ENCODE data around the gene CHN2. TPM values are rescaled to one million over a fixed set of nuclear protein-coding genes. Genes with fewer than 3 reads are reported as not detected.

Gene CHN2
- total RNA-seq, 1 experiment from 2014 or later: 61.2 TPM

GRCh38 chr7:29255199-29255878 is 60.8 kb downstream of the CHN2 start:
- CTCF ChIA-PET: no interaction called here
- H3K27me3 ChIP-seq (replicated peaks; ENCODE audit: insufficient read depth, low read depth, low read length, poor library complexity): no peaks in the 10 kb centered on the region
- DNase-seq (ENCODE audit: low spot score): no peak
- H3K9me3 ChIP-seq (ENCODE audit: low read depth, low read length, poor library complexity, severe bottlenecking): no peaks in the 10 kb centered on the region
- no peak overlapping the region for H3K4me3 ChIP-seq (ENCODE audit: low read depth, low read length, poor library complexity, severe bottlenecking)
- intact Hi-C loops (cut with micrococcal nuclease; ENCODE audit: unreplicated experiment): no loop called here
- H3K27ac ChIP-seq (ENCODE audit: low read depth, low read length, poor library complexity, severe bottlenecking): no peak overlapping the region
- BruUV-seq (replicated peaks): no TSS peak
- TF ChIP-seq CTCF (conservative IDR thresholded peaks at IDR 0.05; ENCODE audit: low read depth, low read length): no peak
- TF ChIP-seq EZH2 (IDR thresholded peaks at IDR 0.05; ENCODE audit: borderline replicate concordance, low read depth, low read length, poor library complexity, severe bottlenecking): no peak
- H3K36me3 ChIP-seq (ENCODE audit: insufficient read depth, low read length, poor library complexity, severe bottlenecking): no peaks in the 10 kb centered on the region
- peaks cover 17% of the 10 kb centered on the region for H3K4me1 ChIP-seq (ENCODE audit: insufficient read depth, low read length, poor library complexity, severe bottlenecking)
- POLR2A ChIA-PET (ENCODE audit: low non-redundant PET): no interaction called here

DNA sequence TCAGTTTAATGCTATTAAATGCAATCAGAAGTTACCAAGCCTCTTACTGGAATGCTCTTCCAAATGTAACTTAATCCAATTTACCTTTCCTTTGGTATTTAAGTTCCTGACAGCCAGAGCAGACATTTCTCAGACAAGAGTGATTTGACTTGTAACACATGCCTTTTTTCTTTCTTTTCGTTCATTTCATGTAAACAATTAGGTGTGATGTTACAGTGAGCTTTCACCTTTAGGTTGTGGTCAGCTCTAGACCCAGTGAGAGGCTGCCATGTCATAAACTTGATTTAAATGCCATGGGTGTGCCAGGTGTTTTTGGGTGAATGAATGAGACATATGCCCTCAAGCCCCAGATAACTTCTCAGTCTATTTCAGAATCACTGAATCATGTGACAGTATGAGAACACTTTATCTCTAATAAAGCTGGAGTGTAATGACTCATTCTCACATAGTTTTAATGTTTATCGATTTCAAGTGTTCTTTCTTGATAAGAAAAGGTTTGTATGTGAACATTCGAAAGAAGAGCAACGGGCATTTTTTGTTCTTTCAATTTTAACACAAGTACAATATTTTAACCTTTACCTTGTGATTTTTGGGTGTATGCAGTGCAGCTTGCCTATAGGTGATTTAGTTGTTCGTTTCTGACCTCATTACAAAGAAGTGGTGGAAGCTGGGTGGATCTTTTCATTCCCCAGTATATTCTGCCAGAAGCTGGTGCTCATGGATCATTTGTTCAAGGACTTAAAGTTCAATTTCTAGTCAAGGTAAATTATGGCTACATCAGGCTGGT is 61.5 kb downstream of the CHN2 start:
- H3K4me1 ChIP-seq (ENCODE audit: insufficient read depth, low read length, poor library complexity, severe bottlenecking): peaks cover 17% of the 10 kb centered on the region
- no peak for TF ChIP-seq EZH2 (IDR thresholded peaks at IDR 0.05; ENCODE audit: borderline replicate concordance, low read depth, low read length, poor library complexity, severe bottlenecking)
- TF ChIP-seq CTCF (conservative IDR thresholded peaks at IDR 0.05; ENCODE audit: low read depth, low read length): no peak
- ChIA-PET POLR2A (ENCODE audit: low non-redundant PET) (no interaction called here), CTCF (no interaction called here)
- H3K4me3 ChIP-seq (ENCODE audit: low read depth, low read length, poor library complexity, severe bottlenecking): no peak overlapping the region
- H3K27ac ChIP-seq (ENCODE audit: low read depth, low read length, poor library complexity, severe bottlenecking): no peak overlapping the region
- BruUV-seq (replicated peaks): no TSS peak
- no peaks in the 10 kb centered on the region for H3K9me3 ChIP-seq (ENCODE audit: low read depth, low read length, poor library complexity, severe bottlenecking)
- no peaks in the 10 kb centered on the region for H3K27me3 ChIP-seq (replicated peaks; ENCODE audit: insufficient read depth, low read depth, low read length, poor library complexity)
- no peak for DNase-seq (ENCODE audit: low spot score)
- intact Hi-C loops (cut with micrococcal nuclease; ENCODE audit: unreplicated experiment): no loop called here
- H3K36me3 ChIP-seq (ENCODE audit: insufficient read depth, low read length, poor library complexity, severe bottlenecking): no peaks in the 10 kb centered on the region

DNA sequence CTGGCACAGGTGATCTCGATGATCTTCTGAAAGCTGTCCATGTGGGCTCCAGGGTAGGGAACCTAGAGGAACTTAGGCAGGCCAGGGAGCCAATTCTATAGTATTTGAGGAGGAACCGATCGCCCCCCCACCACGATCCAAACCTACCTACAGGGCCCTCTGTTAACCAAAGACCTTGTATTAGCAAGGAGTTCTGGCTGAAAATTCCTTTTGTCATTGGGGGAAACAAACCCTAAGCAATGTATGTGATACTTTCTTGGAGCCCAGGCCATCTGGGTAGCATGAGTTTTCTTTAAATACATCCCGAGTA is 62.1 kb downstream of the CHN2 start:
- POLR2A ChIA-PET (ENCODE audit: low non-redundant PET): no interaction called here

More for the DNA sequence above, 62.1 kb downstream of the CHN2 start:
- no peak for TF ChIP-seq CTCF (conservative IDR thresholded peaks at IDR 0.05; ENCODE audit: low read depth, low read length)
- no peak for TF ChIP-seq EZH2 (IDR thresholded peaks at IDR 0.05; ENCODE audit: borderline replicate concordance, low read depth, low read length, poor library complexity, severe bottlenecking)
- Histone ChIP-seq H3K27me3 (replicated peaks; ENCODE audit: insufficient read depth, low read depth, low read length, poor library complexity) (no peaks in the 10 kb centered on the region), H3K4me3 (ENCODE audit: low read depth, low read length, poor library complexity, severe bottlenecking) (no peak overlapping the region), H3K9me3 (ENCODE audit: low read depth, low read length, poor library complexity, severe bottlenecking) (no peaks in the 10 kb centered on the region), H3K4me1 (ENCODE audit: insufficient read depth, low read length, poor library complexity, severe bottlenecking) (peaks cover 17% of the 10 kb centered on the region), H3K36me3 (ENCODE audit: insufficient read depth, low read length, poor library complexity, severe bottlenecking) (no peaks in the 10 kb centered on the region), H3K27ac (ENCODE audit: low read depth, low read length, poor library complexity, severe bottlenecking) (no peak overlapping the region)
- no TSS peak for BruUV-seq (replicated peaks)
- DNase-seq (ENCODE audit: low spot score): no peak
- intact Hi-C loops (cut with micrococcal nuclease; ENCODE audit: unreplicated experiment): no loop called here
- CTCF ChIA-PET: no interaction called here

All from A673 (cell line).